Gastroesophageal sphincter (tissue), 4 donors: ENCODE measurements around the gene CNTROB. TPM values are rescaled to one million over a fixed set of nuclear protein-coding genes. Genes with fewer than 3 reads are reported as not detected.

Experiments used
- ATAC-seq: fragments of 150-250 bp; one replicate; pipeline ENCODE4 v1.9.1; 2016; ENCODE audit warnings: mild to moderate bottlenecking, moderate library complexity
- H3K27ac ChIP-seq, 4 donors: fragments of 200-600 bp; sonication (generic) in 3 of 4; 1 replicate in 3 of 4; 2 replicates in 1 of 4; pipeline ENCODE4 v1.5.1; 2016 to 2019
- H3K27me3 ChIP-seq: fragments of 200-600 bp; sonication (generic); one replicate; pipeline ENCODE4 v1.5.1; 2019
- H3K36me3 ChIP-seq, 2 donors: fragments of 200-600 bp; sonication (generic); one replicate each; pipeline ENCODE4 v1.5.1; 2019; ENCODE audit warnings: control low read depth in 1 of 2
- H3K4me1 ChIP-seq, 3 donors: fragments of 200-600 bp; sonication (generic); 1 replicate in 2 of 3; 2 replicates in 1 of 3; pipeline ENCODE4 v1.5.1; 2016 to 2019; ENCODE audit warnings: control low read depth in 2 of 3
- H3K4me3 ChIP-seq, 2 donors: fragments of 200-600 bp; sonication (generic); one replicate each; pipeline ENCODE4 v1.5.1; 2019; ENCODE audit warnings: mild to moderate bottlenecking in 1 of 2, moderate library complexity in 1 of 2
- H3K9me3 ChIP-seq, 3 donors: fragments of 200-600 bp; sonication (generic); one replicate each; pipeline ENCODE4 v1.5.1; 2017 to 2019; ENCODE audit warnings: control low read depth in 2 of 3
- CTCF ChIP-seq, 4 experiments: fragments of 200-600 bp in 2 of 4; fragments of 450-650 bp in 2 of 4; sonication (generic) in 1 of 4; IDR thresholded peaks; one replicate each; pipeline ENCODE4 v1.5.1; 2017 to 2019; ENCODE audit warnings: antibody characterized with exemption in 4 of 4, mild to moderate bottlenecking in 2 of 4, moderate library complexity in 2 of 4
- EP300 ChIP-seq: sonication (generic); formaldehyde crosslinking; IDR thresholded peaks from one replicate; pipeline ENCODE4 v1.6.1; 2017; ENCODE audit warnings: antibody characterized with exemption, mild to moderate bottlenecking
- POLR2A ChIP-seq, 2 donors: fragments of 450-650 bp; IDR thresholded peaks; one replicate each; pipeline ENCODE4 v1.6.1; 2017; ENCODE audit warnings: antibody characterized with exemption in 2 of 2, mild to moderate bottlenecking in 2 of 2, moderate library complexity in 1 of 2
- POLR2AphosphoS5 ChIP-seq: sonication (generic); formaldehyde crosslinking; IDR thresholded peaks from one replicate; pipeline ENCODE4 v1.6.1; 2017; ENCODE audit warnings: antibody characterized with exemption
- WGBS, 2 donors: methylation state at CpG; one replicate each; pipeline ENCODE4 v1.1.5; 2018; ENCODE audit warnings: low coverage in 1 of 2; 5-methylcytosine and 5-hydroxymethylcytosine counted together
- total RNA-seq, 4 donors: library from RNA; depleted of rRNA; stranded (reverse); fragments of >200 nt; gene quantifications; one replicate each; pipeline ENCODE4 v1.1.0, GENCODE V29; 2016

The CNTROB gene
- total RNA-seq, 4 donors from 2014 or later: 15.6 to 31.8 (median 18.2) TPM

- H3K4me1 ChIP-seq: peaks cover 0 to 18% (median 6%) of the 10 kb centered on the region in 3 donors
- TF ChIP-seq POLR2AphosphoS5: no peak
- TF ChIP-seq EP300: no peak
- TF ChIP-seq POLR2A (IDR thresholded peaks at IDR 0.05): no peak
- no peak for TF ChIP-seq CTCF (IDR thresholded peaks at IDR 0.05)
- peak overlapping the region; percentile 27 to 54 for H3K4me3 ChIP-seq
- WGBS, 2 donors: 45 to 49% methylated on average over 8 to 10 of the region's 16 CpGs
- H3K9me3 ChIP-seq: no peaks in the 10 kb centered on the region
- H3K27me3 ChIP-seq: no peaks in the 10 kb centered on the region
- ATAC-seq: peak; percentile 11
- peak overlapping the region in 3 of 4 donors; percentile 38 to 72 (median 40) for H3K27ac ChIP-seq
- no peaks in the 10 kb centered on the region for H3K36me3 ChIP-seq
Measured at GRCh38 chr17:7922269-7922844, 9.6 kb upstream of the CNTROB start.

GRCh38 chr17:7922845-7923628 is 9.0 kb upstream of the CNTROB start:
- Histone ChIP-seq H3K4me3 (peak overlapping the region; percentile 27 to 54), H3K36me3 (no peaks in the 10 kb centered on the region), H3K27me3 (no peaks in the 10 kb centered on the region), H3K27ac (peak overlapping the region in 3 of 4 donors; percentile 38 to 72 (median 40)), H3K4me1 (peaks cover 0 to 18% (median 6%) of the 10 kb centered on the region in 3 donors), H3K9me3 (no peaks in the 10 kb centered on the region)
- WGBS, 2 donors: 18% methylated on average over 6 of the region's 45 CpGs; no CpG with 5 or more reads in 1 of the 2 donors
- TF ChIP-seq POLR2AphosphoS5 (peak; percentile 52), EP300 (no peak), CTCF (IDR thresholded peaks at IDR 0.05) (peak in 1 of 4 experiments; percentile 9), POLR2A (IDR thresholded peaks at IDR 0.05) (peak in 1 of 2 donors; percentile 46)
- ATAC-seq: peak; percentile 90

DNA sequence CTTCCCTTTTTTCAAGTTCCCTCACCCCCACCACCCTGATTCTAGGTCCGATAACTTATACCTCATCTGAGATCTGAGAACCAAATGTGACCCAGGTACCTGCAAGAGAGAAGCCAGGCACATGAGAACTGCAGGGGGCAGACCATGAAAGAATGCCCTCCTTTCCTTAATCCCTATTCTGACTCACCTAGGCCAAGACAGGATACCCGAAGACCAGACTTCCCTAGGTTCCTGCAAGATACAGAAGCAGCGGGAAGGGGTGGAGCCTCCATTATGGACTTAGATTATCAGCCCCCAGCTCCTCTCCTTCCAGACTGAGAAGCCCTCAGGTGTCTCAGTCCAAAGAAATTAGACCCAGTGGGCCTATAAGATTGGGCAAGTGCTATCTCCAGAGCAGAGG is 4.4 kb upstream of the CNTROB start:
- Histone ChIP-seq H3K4me3 (no peak overlapping the region), H3K36me3 (peaks cover 0 to 8% of the 10 kb centered on the region in 2 donors), H3K9me3 (no peaks in the 10 kb centered on the region), H3K4me1 (peaks cover 0 to 38% (median 6%) of the 10 kb centered on the region in 3 donors), H3K27ac (no peak overlapping the region), H3K27me3 (peaks cover 17% of the 10 kb centered on the region)
- no peak for ATAC-seq
- WGBS, 2 donors: 100% methylated on average over 1 of the region's 3 CpGs
- TF ChIP-seq POLR2A (IDR thresholded peaks at IDR 0.05) (no peak), POLR2AphosphoS5 (no peak), CTCF (IDR thresholded peaks at IDR 0.05) (no peak), EP300 (no peak)

- no peak for TF ChIP-seq CTCF (IDR thresholded peaks at IDR 0.05)
- TF ChIP-seq EP300: no peak
- TF ChIP-seq POLR2AphosphoS5: no peak
- TF ChIP-seq POLR2A (IDR thresholded peaks at IDR 0.05): no peak
- peak within 1 kb of the TSS in 1 of 2 donors; percentile 24 for H3K4me3 ChIP-seq
- 8 to 60% methylated on average over 3 to 5 of the region's 67 CpGs for WGBS, 2 donors
- H3K27ac ChIP-seq: no peak within 1 kb of the TSS
- H3K27me3 ChIP-seq: peaks cover 17% of the 10 kb centered on the region
- peaks cover 0 to 43% (median 10%) of the 10 kb centered on the region in 3 donors for H3K4me1 ChIP-seq
- no peak for ATAC-seq
- H3K36me3 ChIP-seq: peaks cover 0 to 8% of the 10 kb centered on the region in 2 donors
- no peaks in the 10 kb centered on the region for H3K9me3 ChIP-seq
Measured at GRCh38 chr17:7929158-7930023, 2.6 kb upstream of the CNTROB start, which contains the start of gene KCNAB3. Gene KCNAB3, minus strand, starts transcription at chr17:7929856. Its CDS starts 421 bp downstream, at chr17:7929435.
